OCI-LY1 (cell line): Measurements from ENCODE around the gene ZNF611.
"Not testable (repeated sequence)": the region's sequence is repeated elsewhere in the genome, so short reads cannot be mapped to it uniquely, and the experiment has no call there.

Experiments
- H2AFZ ChIP-seq: fragments of 200-600 bp; sonication (generic), shearing (Covaris generic); 2 replicates; pipeline ENCODE4 v1.6.0; 2014; ENCODE audit warnings: antibody characterized with exemption, mild to moderate bottlenecking, low read length
- H3F3A ChIP-seq: fragments of 200-600 bp; sonication (generic), shearing (Covaris generic); 2 replicates; pipeline ENCODE4 v1.6.0; 2014; ENCODE audit warnings: mild to moderate bottlenecking, antibody characterized with exemption, low read length, moderate library complexity; ENCODE audit not compliant: insufficient read depth
- H3K27ac ChIP-seq: fragments of 200-600 bp; sonication (generic); 2 replicates; pipeline ENCODE4 v1.5.1; 2014; ENCODE audit warnings: low read length, mixed run types, mild to moderate bottlenecking, low read depth; ENCODE audit not compliant: poor library complexity, severe bottlenecking
- H3K27me3 ChIP-seq: fragments of 200-600 bp; sonication (generic); 2 replicates; pipeline ENCODE4 v1.6.0; 2014; ENCODE audit warnings: antibody characterized with exemption, mild to moderate bottlenecking, low read length, moderate library complexity; ENCODE audit not compliant: insufficient read depth
- H3K36me3 ChIP-seq: fragments of 200-600 bp; sonication (generic); 2 replicates; pipeline ENCODE4 v1.6.1; 2014; ENCODE audit warnings: mild to moderate bottlenecking, antibody characterized with exemption, low read length, moderate library complexity, mixed read lengths; ENCODE audit not compliant: insufficient read depth
- H3K4me1 ChIP-seq: fragments of 200-600 bp; sonication (generic); 2 replicates; pipeline ENCODE4 v1.5.1; 2014; ENCODE audit warnings: mild to moderate bottlenecking, low read length, moderate library complexity; ENCODE audit not compliant: insufficient read depth, severe bottlenecking
- H3K4me2 ChIP-seq: fragments of 200-600 bp; sonication (generic), shearing (Covaris generic); 2 replicates; pipeline ENCODE4 v1.6.1; 2014; ENCODE audit warnings: low read length
- H3K4me3 ChIP-seq: fragments of 200-600 bp; sonication (generic); 2 replicates; pipeline ENCODE4 v1.5.1; 2014; ENCODE audit warnings: low read length, low read depth, mild to moderate bottlenecking, mixed read lengths; ENCODE audit not compliant: poor library complexity, severe bottlenecking
- H3K79me2 ChIP-seq: fragments of 200-600 bp; shearing (Covaris generic); 2 replicates; pipeline ENCODE4 v1.6.1; 2016; ENCODE audit warnings: mixed run types, low read length, mixed read lengths; ENCODE audit not compliant: insufficient read depth
- H3K9ac ChIP-seq: fragments of 200-600 bp; sonication (generic), shearing (Covaris generic); 2 replicates; pipeline ENCODE4 v1.6.1; 2014; ENCODE audit warnings: mild to moderate bottlenecking, low read length, mixed read lengths
- H3K9me2 ChIP-seq: fragments of 200-600 bp; sonication (generic), shearing (Covaris generic); 2 replicates; pipeline ENCODE4 v1.6.1; 2014; ENCODE audit warnings: low read depth, mild to moderate bottlenecking, low read length, mixed read lengths
- H3K9me3 ChIP-seq: fragments of 200-600 bp; shearing (Covaris generic); 2 replicates; pipeline ENCODE4 v1.6.1; 2014; ENCODE audit warnings: low read length, mixed read lengths
- H4K20me1 ChIP-seq: fragments of 200-600 bp; sonication (generic), shearing (Covaris generic); 2 replicates; pipeline ENCODE4 v1.6.0; 2016; ENCODE audit warnings: mild to moderate bottlenecking, low read length; ENCODE audit not compliant: insufficient read depth
- EZH2 ChIP-seq: fragments of 200-600 bp; sonication (generic), shearing (Covaris generic); IDR thresholded peaks from 2 replicates; pipeline ENCODE4 v1.8.0; 2017; ENCODE audit warnings: borderline replicate concordance, mixed run types, mild to moderate bottlenecking, antibody characterized with exemption, low read length, moderate library complexity, mixed read lengths
- TF ChIP-seq, protein P1 (sequence below): fragments of 200-600 bp; sonication (generic), shearing (Covaris generic); IDR thresholded peaks from 2 replicates; pipeline ENCODE4 v1.5.1; 2017; ENCODE audit warnings: mild to moderate bottlenecking, antibody characterized with exemption, low read length, moderate library complexity, mixed read lengths

Gene ZNF611

DNA sequence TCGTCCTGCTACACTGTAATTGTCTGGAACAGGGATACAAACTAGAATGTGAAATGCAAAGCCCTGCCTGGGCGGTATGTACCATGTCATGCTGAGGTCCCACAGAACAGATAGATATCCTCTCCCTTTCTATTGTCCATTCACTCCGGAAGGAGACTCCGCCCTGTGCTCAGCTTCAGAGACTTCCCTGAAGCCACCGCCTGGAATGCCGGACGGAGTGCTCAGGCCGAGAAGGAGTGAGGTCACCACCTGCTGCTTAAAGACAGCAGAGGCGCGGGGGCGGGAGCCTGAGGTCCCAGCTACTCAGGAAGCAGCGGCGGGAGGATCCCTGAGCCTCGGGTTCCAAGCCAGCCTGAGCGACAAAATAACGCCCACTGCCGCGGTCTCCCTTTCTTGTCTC lies 890 bp upstream of the ZNF611 start:
- Histone ChIP-seq H4K20me1 (no peaks in the 10 kb centered on the region), H3F3A (no peaks in the 10 kb centered on the region), H3K27me3 (no peaks in the 10 kb centered on the region), H3K4me3 (no peak overlapping the region), H3K9me3 (no peaks in the 10 kb centered on the region), H3K79me2 (no peaks in the 10 kb centered on the region), H3K4me1 (peaks cover 13% of the 10 kb centered on the region), H3K9me2 (no peaks in the 10 kb centered on the region), H2AFZ (no peak overlapping the region), H3K9ac (no peak overlapping the region), H3K36me3 (peaks cover 16% of the 10 kb centered on the region; the same call in 1 of the 2 replicates), H3K4me2 (no peak overlapping the region), H3K27ac (no peak overlapping the region)
- no peak for TF ChIP-seq EZH2
- TF ChIP-seq, protein P1, sequence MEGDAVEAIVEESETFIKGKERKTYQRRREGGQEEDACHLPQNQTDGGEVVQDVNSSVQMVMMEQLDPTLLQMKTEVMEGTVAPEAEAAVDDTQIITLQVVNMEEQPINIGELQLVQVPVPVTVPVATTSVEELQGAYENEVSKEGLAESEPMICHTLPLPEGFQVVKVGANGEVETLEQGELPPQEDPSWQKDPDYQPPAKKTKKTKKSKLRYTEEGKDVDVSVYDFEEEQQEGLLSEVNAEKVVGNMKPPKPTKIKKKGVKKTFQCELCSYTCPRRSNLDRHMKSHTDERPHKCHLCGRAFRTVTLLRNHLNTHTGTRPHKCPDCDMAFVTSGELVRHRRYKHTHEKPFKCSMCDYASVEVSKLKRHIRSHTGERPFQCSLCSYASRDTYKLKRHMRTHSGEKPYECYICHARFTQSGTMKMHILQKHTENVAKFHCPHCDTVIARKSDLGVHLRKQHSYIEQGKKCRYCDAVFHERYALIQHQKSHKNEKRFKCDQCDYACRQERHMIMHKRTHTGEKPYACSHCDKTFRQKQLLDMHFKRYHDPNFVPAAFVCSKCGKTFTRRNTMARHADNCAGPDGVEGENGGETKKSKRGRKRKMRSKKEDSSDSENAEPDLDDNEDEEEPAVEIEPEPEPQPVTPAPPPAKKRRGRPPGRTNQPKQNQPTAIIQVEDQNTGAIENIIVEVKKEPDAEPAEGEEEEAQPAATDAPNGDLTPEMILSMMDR = no peak

GRCh38 chr19:52734331-52734892 lies 432 bp downstream of the ZNF611 start:
- H3K4me2 ChIP-seq = peak overlapping the region; percentile 86

GRCh38 chr19:52726051-52726450 lies 8.8 kb downstream of the ZNF611 start:
- H3K36me3 ChIP-seq = peaks cover 71% of the 10 kb centered on the region
- H3K79me2 ChIP-seq, H3K9ac ChIP-seq, H3K27me3 ChIP-seq, H3K4me2 ChIP-seq, H3K4me1 ChIP-seq, H2AFZ ChIP-seq, H3F3A ChIP-seq, H3K9me2 ChIP-seq, H4K20me1 ChIP-seq, H3K9me3 ChIP-seq, H3K27ac ChIP-seq, H3K4me3 ChIP-seq: not testable (repeated sequence)

More at GRCh38 chr19:52734331-52734892, 432 bp downstream of the ZNF611 start:
- no peak overlapping the region for H2AFZ ChIP-seq
- H3K9me2 ChIP-seq = no peaks in the 10 kb centered on the region
- H3K36me3 ChIP-seq = peaks cover 25% of the 10 kb centered on the region
- H3F3A ChIP-seq = no peaks in the 10 kb centered on the region
- no peak for TF ChIP-seq EZH2
- TF ChIP-seq, protein P1 = no peak
- peak overlapping the region; percentile 21 for H3K27ac ChIP-seq
- no peaks in the 10 kb centered on the region for H3K79me2 ChIP-seq
- H3K4me1 ChIP-seq = peaks cover 13% of the 10 kb centered on the region
- H3K9me3 ChIP-seq = no peaks in the 10 kb centered on the region
- H4K20me1 ChIP-seq = no peaks in the 10 kb centered on the region
- peak overlapping the region; percentile 78 for H3K4me3 ChIP-seq
- peak overlapping the region; percentile 70 for H3K9ac ChIP-seq
- no peaks in the 10 kb centered on the region for H3K27me3 ChIP-seq

DNA sequence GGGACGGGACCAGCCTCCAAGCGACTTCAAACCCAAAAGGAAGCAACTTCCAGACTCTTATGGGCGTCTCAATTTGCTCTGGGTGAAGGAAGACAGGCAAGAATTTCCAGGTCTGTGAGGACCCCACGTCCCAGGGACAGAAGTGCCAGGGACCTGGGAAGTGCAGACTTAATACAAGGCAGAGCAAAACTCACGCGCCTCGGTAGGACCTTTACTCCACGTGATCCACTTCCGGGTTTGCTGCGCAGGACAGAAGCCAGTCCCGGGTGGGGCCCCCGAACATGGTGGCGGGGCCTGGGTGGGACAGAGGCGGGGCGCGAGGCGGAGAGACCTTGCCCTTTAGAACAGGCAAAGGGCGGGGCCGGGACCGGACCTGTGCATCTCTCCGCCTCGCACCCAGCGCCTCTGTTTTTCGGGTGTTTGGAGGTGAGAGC lies 9.3 kb downstream of the ZNF611 start:
- no peak overlapping the region for H2AFZ ChIP-seq

More for the DNA sequence above, 9.3 kb downstream of the ZNF611 start:
- H3K36me3 ChIP-seq = peaks cover 74% of the 10 kb centered on the region
- H3K27ac ChIP-seq = no peak overlapping the region
- H4K20me1 ChIP-seq = no peaks in the 10 kb centered on the region
- H3K9me3 ChIP-seq = no peaks in the 10 kb centered on the region
- no peak overlapping the region for H3K4me3 ChIP-seq
- no peaks in the 10 kb centered on the region for H3K79me2 ChIP-seq
- no peaks in the 10 kb centered on the region for H3F3A ChIP-seq
- no peak overlapping the region for H3K4me2 ChIP-seq
- no peak overlapping the region for H3K9ac ChIP-seq
- H3K27me3 ChIP-seq = no peaks in the 10 kb centered on the region
- TF ChIP-seq, protein P1 = no peak
- TF ChIP-seq EZH2 = no peak
- no peaks in the 10 kb centered on the region for H3K9me2 ChIP-seq
- no peaks in the 10 kb centered on the region for H3K4me1 ChIP-seq
